Measurements from ENCODE around the gene ST3GAL6. TPM values are rescaled to one million over a fixed set of nuclear protein-coding genes. Genes with fewer than 3 reads are reported as not detected.

Gene ST3GAL6
- total RNA-seq, 5 donors from 2014 or later (not counting 1 experiment from before 2014, with no cell fraction given): 0.55 to 1.0 (median 0.55) TPM; not detected in 2

- Histone ChIP-seq H3K36me3 (ENCODE audit: control insufficient read depth in 2 of 2, extremely low read depth in 1 of 2, insufficient read depth in 1 of 2, low read length in 1 of 2) (no peaks in the 10 kb centered on the region), H3K27me3 (replicated peaks in 1 of 2; ENCODE audit: control insufficient read depth in 2 of 2, extremely low read depth in 1 of 2, insufficient read depth in 2 of 2, low read length in 1 of 2) (peaks cover 0 to 7% of the 10 kb centered on the region in 2 experiments), H3K4me1 (ENCODE audit: control insufficient read depth in 1 of 2, extremely low read depth in 1 of 2, insufficient read depth in 2 of 2, low read length in 2 of 2) (no peaks in the 10 kb centered on the region), H3K4me3 (ENCODE audit: control insufficient read depth in 1 of 2, extremely low read depth in 1 of 2, low read length in 1 of 2) (no peak overlapping the region), H3K9me3 (no peaks in the 10 kb centered on the region), H3K27ac (ENCODE audit: low read length) (no peak overlapping the region)
- Mint-ChIP-seq H3K4me1 (no peaks in the 10 kb centered on the region), H3K9me3 (no peaks in the 10 kb centered on the region), H3K4me3 (no peak overlapping the region), H3K36me3 (no peaks in the 10 kb centered on the region), H3K27me3 (peaks cover 27% of the 10 kb centered on the region in 2 donors), H3K27ac (no peak overlapping the region)
- ChIA-PET CTCF (no interaction called here), POLR2A (no interaction called here)
- 100% methylated on average over 2 of the region's 5 CpGs for WGBS (ENCODE audit: insufficient coverage)
- no peak for ATAC-seq (replicated peaks in 1 of 4)
- DNase-seq: no peak
Observed at GRCh38 chr3:98741121-98741716, 21.9 kb upstream of the ST3GAL6 start.

GRCh38 chr3:98743071-98743470 lies 20.1 kb upstream of the ST3GAL6 start:
- H3K9me3 ChIP-seq: no peaks in the 10 kb centered on the region
- ChIA-PET CTCF (no interaction called here), POLR2A (no interaction called here)
- Mint-ChIP-seq H3K9me3 (no peaks in the 10 kb centered on the region), H3K36me3 (no peaks in the 10 kb centered on the region), H3K4me3 (no peak overlapping the region), H3K27me3 (peaks cover 18 to 20% of the 10 kb centered on the region in 2 donors), H3K27ac (no peak overlapping the region), H3K4me1 (no peaks in the 10 kb centered on the region)
- DNase-seq (no peak), ATAC-seq (replicated peaks in 1 of 4) (no peak)
- no peaks in the 10 kb centered on the region for H3K36me3 ChIP-seq (ENCODE audit: control insufficient read depth in 2 of 2, extremely low read depth in 1 of 2, insufficient read depth in 1 of 2, low read length in 1 of 2)
- no peaks in the 10 kb centered on the region for H3K4me1 ChIP-seq (ENCODE audit: control insufficient read depth in 1 of 2, extremely low read depth in 1 of 2, insufficient read depth in 2 of 2, low read length in 2 of 2)
- H3K27me3 ChIP-seq (replicated peaks in 1 of 2; ENCODE audit: control insufficient read depth in 2 of 2, extremely low read depth in 1 of 2, insufficient read depth in 2 of 2, low read length in 1 of 2): peaks cover 0 to 7% of the 10 kb centered on the region in 2 experiments
- 76% methylated on average over 4 of the region's 5 CpGs for WGBS (ENCODE audit: insufficient coverage)
- H3K4me3 ChIP-seq (ENCODE audit: control insufficient read depth in 1 of 2, extremely low read depth in 1 of 2, low read length in 1 of 2): no peak overlapping the region
- no peak overlapping the region for H3K27ac ChIP-seq (ENCODE audit: low read length)

DNA sequence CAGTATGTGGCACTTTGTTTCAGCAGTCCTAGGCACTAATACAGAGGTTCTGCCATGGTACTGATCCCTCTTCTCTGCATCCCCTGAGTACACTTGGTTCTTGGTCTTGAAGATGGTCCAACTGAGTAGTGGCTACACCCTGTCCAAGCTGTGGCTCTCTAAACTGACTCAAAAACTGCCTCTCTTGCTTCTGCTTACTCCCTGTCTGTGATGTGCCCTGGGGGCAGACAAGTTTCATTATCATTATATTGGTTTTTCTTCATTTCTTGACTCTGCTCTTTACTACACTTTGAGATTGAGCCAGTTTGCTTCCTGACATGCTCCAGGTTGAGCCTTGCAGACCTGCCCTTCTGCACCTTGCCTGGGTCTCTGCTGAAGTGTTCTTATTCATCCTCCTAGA lies 18.9 kb upstream of the ST3GAL6 start:
- CTCF ChIA-PET: interaction anchor here in 1 of 2 donors (0.5 kb wide), 1 partner anchor 105 kb away, joined by 10 read pairs; no protein-coding TSS in a partner anchor
- Mint-ChIP-seq H3K27ac (no peak overlapping the region), H3K9me3 (no peaks in the 10 kb centered on the region), H3K36me3 (no peaks in the 10 kb centered on the region), H3K4me3 (no peak overlapping the region), H3K4me1 (no peaks in the 10 kb centered on the region), H3K27me3 (peaks cover 20 to 22% of the 10 kb centered on the region in 2 donors)
- no peak overlapping the region for H3K27ac ChIP-seq (ENCODE audit: low read length)
- no peaks in the 10 kb centered on the region for H3K36me3 ChIP-seq (ENCODE audit: control insufficient read depth in 2 of 2, extremely low read depth in 1 of 2, insufficient read depth in 1 of 2, low read length in 1 of 2)
- H3K4me3 ChIP-seq (ENCODE audit: control insufficient read depth in 1 of 2, extremely low read depth in 1 of 2, low read length in 1 of 2): no peak overlapping the region
- POLR2A ChIA-PET: no interaction called here
- H3K9me3 ChIP-seq: no peaks in the 10 kb centered on the region
- DNase-seq (no peak), ATAC-seq (replicated peaks in 1 of 4) (no peak)
- peaks cover 0 to 4% of the 10 kb centered on the region in 2 experiments for H3K27me3 ChIP-seq (replicated peaks in 1 of 2; ENCODE audit: control insufficient read depth in 2 of 2, extremely low read depth in 1 of 2, insufficient read depth in 2 of 2, low read length in 1 of 2)
- H3K4me1 ChIP-seq (ENCODE audit: control insufficient read depth in 1 of 2, extremely low read depth in 1 of 2, insufficient read depth in 2 of 2, low read length in 2 of 2): no peaks in the 10 kb centered on the region

GRCh38 chr3:98745718-98746117 lies 17.4 kb upstream of the ST3GAL6 start:
- H3K27ac Mint-ChIP-seq: no peak overlapping the region
- no peaks in the 10 kb centered on the region for H3K4me1 Mint-ChIP-seq
- Histone ChIP-seq H3K9me3 (no peaks in the 10 kb centered on the region), H3K36me3 (ENCODE audit: control insufficient read depth in 2 of 2, extremely low read depth in 1 of 2, insufficient read depth in 1 of 2, low read length in 1 of 2) (no peaks in the 10 kb centered on the region), H3K4me3 (ENCODE audit: control insufficient read depth in 1 of 2, extremely low read depth in 1 of 2, low read length in 1 of 2) (no peak overlapping the region), H3K27me3 (replicated peaks in 1 of 2; ENCODE audit: control insufficient read depth in 2 of 2, extremely low read depth in 1 of 2, insufficient read depth in 2 of 2, low read length in 1 of 2) (peaks cover 0 to 4% of the 10 kb centered on the region in 2 experiments), H3K27ac (ENCODE audit: low read length) (no peak overlapping the region), H3K4me1 (ENCODE audit: control insufficient read depth in 1 of 2, extremely low read depth in 1 of 2, insufficient read depth in 2 of 2, low read length in 2 of 2) (no peaks in the 10 kb centered on the region)
- no peaks in the 10 kb centered on the region for H3K9me3 Mint-ChIP-seq
- ATAC-seq (replicated peaks in 1 of 4): no peak
- CTCF ChIA-PET: no interaction called here
- no CpG with 5 or more reads among the region's 1 CpG for WGBS (ENCODE audit: insufficient coverage)
- no peak overlapping the region for H3K4me3 Mint-ChIP-seq
- POLR2A ChIA-PET: no interaction called here
- H3K36me3 Mint-ChIP-seq: no peaks in the 10 kb centered on the region
- H3K27me3 Mint-ChIP-seq: peaks cover 16 to 18% of the 10 kb centered on the region in 2 donors
- no peak for DNase-seq

DNA sequence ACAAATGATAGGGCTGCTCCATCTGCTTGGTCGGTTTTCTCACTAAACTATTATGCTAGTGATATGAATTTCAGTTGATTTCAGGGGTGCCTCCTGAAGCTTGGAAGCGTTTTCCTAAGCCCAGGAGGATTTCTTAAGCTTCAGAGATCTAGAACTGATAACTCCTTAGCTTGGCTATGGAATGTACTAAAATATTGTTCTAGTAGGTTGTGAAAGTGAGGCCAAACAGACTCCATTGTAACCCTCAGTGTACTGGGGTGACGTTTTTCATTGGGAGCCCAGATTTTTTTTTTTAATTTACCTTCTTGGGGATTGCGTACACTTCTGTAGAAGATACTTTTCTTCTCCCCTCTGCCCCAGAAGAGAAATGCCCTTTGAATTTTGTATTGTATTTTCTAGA lies 17.0 kb upstream of the ST3GAL6 start:
- Mint-ChIP-seq H3K36me3 (no peaks in the 10 kb centered on the region), H3K4me3 (no peak overlapping the region), H3K27ac (no peak overlapping the region), H3K9me3 (no peaks in the 10 kb centered on the region), H3K27me3 (peaks cover 16 to 18% of the 10 kb centered on the region in 2 donors), H3K4me1 (no peaks in the 10 kb centered on the region)
- no peak overlapping the region for H3K4me3 ChIP-seq (ENCODE audit: control insufficient read depth in 1 of 2, extremely low read depth in 1 of 2, low read length in 1 of 2)
- DNase-seq (no peak), ATAC-seq (replicated peaks in 1 of 4) (no peak)
- ChIA-PET POLR2A (no interaction called here), CTCF (no interaction called here)
- WGBS (ENCODE audit: insufficient coverage): 62% methylated on average over 2 of the region's 4 CpGs
- no peaks in the 10 kb centered on the region for H3K9me3 ChIP-seq
- no peak overlapping the region for H3K27ac ChIP-seq (ENCODE audit: low read length)
- no peaks in the 10 kb centered on the region for H3K4me1 ChIP-seq (ENCODE audit: control insufficient read depth in 1 of 2, extremely low read depth in 1 of 2, insufficient read depth in 2 of 2, low read length in 2 of 2)
- H3K27me3 ChIP-seq (replicated peaks in 1 of 2; ENCODE audit: control insufficient read depth in 2 of 2, extremely low read depth in 1 of 2, insufficient read depth in 2 of 2, low read length in 1 of 2): peaks cover 0 to 4% of the 10 kb centered on the region in 2 experiments
- peaks cover 0 to 2% of the 10 kb centered on the region in 2 donors for H3K36me3 ChIP-seq (ENCODE audit: control insufficient read depth in 2 of 2, extremely low read depth in 1 of 2, insufficient read depth in 1 of 2, low read length in 1 of 2)

DNA sequence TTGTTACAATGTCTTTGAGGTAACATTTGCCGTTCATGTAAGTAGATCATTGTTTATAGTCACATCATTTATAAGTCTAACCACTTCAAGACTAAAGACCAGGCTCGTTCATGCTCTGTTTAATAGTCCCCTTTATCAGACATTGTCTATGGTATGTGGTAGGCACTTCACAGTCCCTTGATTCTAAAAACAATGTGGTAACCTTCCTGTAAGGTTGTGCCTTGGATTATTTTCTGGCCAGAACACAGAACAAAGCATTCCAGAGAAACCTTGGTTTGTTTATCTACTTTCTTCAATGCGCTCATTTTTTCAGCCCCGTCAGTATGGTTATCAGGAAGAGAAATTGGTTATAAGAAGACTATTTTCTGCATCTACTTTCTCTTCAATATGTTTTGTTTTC lies 16.3 kb upstream of the ST3GAL6 start:
- H3K4me1 Mint-ChIP-seq: no peaks in the 10 kb centered on the region
- no peak overlapping the region for H3K4me3 Mint-ChIP-seq
- Histone ChIP-seq H3K4me1 (ENCODE audit: control insufficient read depth in 1 of 2, extremely low read depth in 1 of 2, insufficient read depth in 2 of 2, low read length in 2 of 2) (no peaks in the 10 kb centered on the region), H3K9me3 (no peaks in the 10 kb centered on the region), H3K27me3 (replicated peaks in 1 of 2; ENCODE audit: control insufficient read depth in 2 of 2, extremely low read depth in 1 of 2, insufficient read depth in 2 of 2, low read length in 1 of 2) (peaks cover 0 to 4% of the 10 kb centered on the region in 2 experiments), H3K4me3 (ENCODE audit: control insufficient read depth in 1 of 2, extremely low read depth in 1 of 2, low read length in 1 of 2) (no peak overlapping the region), H3K36me3 (ENCODE audit: control insufficient read depth in 2 of 2, extremely low read depth in 1 of 2, insufficient read depth in 1 of 2, low read length in 1 of 2) (peaks cover 0 to 2% of the 10 kb centered on the region in 2 donors), H3K27ac (ENCODE audit: low read length) (no peak overlapping the region)
- no peaks in the 10 kb centered on the region for H3K36me3 Mint-ChIP-seq
- no CpG with 5 or more reads among the region's 4 CpGs for WGBS (ENCODE audit: insufficient coverage)
- peaks cover 16 to 18% of the 10 kb centered on the region in 2 donors for H3K27me3 Mint-ChIP-seq
- ChIA-PET CTCF (no interaction called here), POLR2A (no interaction called here)
- no peak overlapping the region for H3K27ac Mint-ChIP-seq
- no peaks in the 10 kb centered on the region for H3K9me3 Mint-ChIP-seq
- DNase-seq (no peak), ATAC-seq (replicated peaks in 1 of 4) (no peak)

Data from T-cell (primary cell).